SH-SY5Y (cell line): ENCODE results near the gene TBC1D10B.

Source experiments
- GATA2 ChIP-seq: IDR thresholded peaks from 2 replicates; pipeline ENCODE4 v1.6.1; 2011; ENCODE audit warnings: mild to moderate bottlenecking, low read depth, low read length
- GATA3 ChIP-seq: IDR thresholded peaks from 2 replicates; pipeline ENCODE4 v1.6.1; 2011; ENCODE audit warnings: low read depth, mild to moderate bottlenecking, low read length, moderate library complexity

Gene TBC1D10B, protein sequence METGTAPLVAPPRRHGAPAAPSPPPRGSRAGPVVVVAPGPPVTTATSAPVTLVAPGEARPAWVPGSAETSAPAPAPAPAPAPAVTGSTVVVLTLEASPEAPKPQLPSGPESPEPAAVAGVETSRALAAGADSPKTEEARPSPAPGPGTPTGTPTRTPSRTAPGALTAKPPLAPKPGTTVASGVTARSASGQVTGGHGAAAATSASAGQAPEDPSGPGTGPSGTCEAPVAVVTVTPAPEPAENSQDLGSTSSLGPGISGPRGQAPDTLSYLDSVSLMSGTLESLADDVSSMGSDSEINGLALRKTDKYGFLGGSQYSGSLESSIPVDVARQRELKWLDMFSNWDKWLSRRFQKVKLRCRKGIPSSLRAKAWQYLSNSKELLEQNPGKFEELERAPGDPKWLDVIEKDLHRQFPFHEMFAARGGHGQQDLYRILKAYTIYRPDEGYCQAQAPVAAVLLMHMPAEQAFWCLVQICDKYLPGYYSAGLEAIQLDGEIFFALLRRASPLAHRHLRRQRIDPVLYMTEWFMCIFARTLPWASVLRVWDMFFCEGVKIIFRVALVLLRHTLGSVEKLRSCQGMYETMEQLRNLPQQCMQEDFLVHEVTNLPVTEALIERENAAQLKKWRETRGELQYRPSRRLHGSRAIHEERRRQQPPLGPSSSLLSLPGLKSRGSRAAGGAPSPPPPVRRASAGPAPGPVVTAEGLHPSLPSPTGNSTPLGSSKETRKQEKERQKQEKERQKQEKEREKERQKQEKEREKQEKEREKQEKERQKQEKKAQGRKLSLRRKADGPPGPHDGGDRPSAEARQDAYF

DNA sequence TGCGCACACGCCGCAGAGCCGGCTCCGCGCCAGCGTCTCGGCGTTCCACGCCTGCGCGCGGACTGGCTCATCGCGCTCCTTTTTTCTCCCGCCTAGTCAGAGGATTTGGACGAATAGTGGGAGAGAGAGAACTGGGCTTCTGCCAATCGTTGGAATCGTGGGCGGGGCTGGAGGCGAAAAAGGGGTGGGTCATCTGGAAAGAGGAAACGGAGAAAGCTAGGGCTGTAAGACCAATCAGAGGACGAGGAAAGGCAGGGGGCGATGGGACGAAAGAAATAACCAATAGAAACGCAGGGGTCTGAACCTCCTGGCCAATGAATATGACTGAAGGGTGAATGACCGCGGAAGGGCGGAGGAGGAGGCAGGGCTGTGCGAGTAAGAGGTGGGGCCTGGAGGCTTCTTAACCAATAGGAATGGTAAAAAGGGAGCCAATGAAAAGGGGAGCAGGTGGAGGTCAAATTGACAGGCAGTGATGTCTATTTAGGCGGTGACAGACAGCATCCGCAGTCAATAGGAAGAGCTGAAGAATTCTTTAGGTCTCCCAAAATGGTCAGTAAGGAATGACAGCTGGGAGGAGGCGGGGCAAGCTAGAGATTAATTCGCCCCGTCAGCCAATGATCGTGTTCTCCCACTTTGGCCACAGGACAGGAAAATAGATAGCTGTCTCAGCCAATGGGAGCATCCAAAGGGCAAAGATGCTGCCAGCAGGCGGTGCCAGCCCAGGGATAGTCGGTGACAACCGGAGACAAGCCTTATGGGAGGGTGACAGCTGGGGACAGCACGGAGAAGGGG lies at the start of gene TBC1D10B:
TSS of gene TBC1D10B (minus strand) at position 39 of the 792 bp plus-strand sequence. CDS start 311 bp downstream, outside the sequence.
- no peak for TF ChIP-seq GATA2
- TF ChIP-seq GATA3: no peak

DNA sequence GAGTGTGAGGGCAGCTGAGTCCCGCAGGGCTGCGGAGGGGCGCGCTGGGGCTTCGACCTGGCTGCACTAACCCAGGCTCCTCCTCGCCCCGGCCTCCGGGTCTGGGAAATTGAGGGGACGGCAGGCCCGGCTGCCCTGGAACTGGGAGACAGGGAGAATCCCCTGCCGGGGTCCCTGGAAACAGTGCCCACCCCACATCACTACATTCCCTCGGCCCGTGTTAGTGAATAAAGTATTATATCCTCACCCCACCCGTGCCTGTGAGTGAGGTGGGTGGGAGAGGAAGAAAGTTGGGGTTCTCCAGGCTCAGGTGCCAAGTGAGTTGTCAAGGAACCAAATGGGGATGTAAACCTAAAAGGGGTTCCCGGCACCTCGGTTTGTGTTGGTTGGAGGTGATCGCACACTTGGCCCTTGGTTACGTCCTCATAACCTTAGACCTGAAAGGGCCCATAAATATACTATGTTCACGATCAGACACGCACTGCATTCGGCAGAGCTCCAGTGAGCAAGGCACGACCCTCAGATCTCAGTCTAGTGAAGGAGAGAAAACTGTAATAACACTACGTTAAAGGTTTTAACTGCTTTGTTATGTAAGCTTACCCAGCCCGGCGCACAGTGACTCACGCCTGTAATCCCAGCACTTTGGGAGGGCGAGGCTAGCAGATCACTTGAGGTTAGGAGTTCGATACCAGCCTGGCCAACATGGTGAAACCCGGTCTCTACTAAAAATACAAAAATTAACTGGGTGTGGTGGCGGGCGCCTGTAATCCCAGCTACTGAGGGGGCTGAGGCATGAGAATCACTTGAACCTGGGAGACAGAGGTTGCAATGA lies 48.3 kb upstream of the TBC1D10B start:
- TF ChIP-seq GATA3 (no peak), GATA2 (no peak)

DNA sequence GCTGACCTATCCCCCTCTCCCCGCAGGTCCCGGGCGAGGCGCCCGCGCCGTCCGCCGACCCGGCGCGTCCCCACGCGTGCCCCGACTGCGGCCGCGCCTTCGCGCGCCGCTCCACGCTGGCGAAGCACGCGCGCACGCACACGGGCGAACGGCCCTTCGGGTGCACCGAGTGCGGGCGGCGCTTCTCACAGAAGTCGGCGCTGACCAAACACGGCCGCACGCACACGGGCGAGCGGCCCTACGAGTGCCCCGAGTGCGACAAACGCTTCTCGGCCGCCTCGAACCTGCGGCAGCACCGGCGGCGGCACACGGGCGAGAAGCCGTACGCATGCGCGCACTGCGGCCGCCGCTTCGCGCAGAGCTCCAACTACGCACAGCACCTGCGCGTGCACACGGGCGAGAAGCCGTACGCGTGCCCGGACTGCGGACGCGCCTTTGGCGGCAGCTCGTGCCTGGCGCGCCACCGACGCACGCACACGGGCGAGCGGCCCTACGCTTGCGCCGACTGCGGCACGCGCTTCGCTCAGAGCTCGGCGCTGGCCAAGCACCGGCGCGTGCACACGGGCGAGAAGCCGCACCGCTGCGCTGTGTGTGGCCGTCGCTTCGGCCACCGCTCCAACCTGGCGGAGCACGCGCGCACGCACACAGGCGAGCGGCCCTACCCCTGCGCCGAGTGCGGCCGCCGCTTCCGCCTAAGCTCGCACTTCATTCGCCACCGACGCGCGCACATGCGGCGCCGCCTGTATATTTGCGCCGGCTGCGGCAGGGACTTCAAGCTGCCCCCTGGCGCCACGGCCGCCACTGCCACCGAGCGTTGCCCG lies 47.4 kb upstream of the TBC1D10B start:
- no peak for TF ChIP-seq GATA2
- TF ChIP-seq GATA3: no peak

DNA sequence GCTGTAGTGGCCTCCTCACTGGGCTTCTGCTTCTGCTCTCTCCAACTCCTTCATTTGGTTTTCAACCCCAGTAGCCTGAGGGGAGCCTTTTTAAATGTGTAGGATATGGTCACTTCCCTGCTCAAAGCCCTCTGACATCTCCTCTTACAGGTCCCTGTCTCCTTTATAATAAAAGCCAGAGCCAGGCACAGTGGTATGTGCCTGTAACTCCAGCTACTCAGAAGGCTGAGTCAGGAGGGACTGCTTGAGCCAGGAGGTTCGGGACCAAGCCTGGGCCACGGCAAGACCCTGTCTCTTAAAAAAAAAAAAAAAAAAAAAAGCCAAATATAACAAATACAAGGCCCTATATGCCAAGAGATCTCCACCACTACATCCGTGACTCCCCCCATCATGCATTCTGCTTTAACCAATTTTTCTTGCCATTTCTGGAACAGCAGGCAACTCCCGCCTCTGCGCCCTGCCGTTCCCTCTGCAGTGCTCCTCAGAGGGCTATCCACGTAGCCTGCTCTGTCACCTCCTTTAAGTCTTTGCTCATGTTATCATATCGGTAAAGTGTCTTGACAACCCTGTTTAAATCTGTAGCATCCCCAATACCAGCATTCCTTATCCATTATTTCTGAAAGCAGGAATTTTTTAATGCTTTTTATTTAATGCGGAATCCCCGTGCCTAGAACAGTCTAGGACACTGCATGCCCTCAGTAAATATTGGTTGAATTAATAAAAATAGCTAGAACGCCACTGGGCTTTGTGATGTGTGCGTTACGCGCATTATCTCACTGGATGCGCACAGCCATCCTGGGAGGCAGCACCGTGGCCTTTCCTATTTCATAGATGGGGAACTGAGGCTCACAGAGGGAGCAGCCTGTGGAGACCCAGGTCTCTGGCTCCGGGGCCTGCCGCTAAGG lies 46.6 kb upstream of the TBC1D10B start:
- TF ChIP-seq GATA2 (no peak), GATA3 (no peak)

DNA sequence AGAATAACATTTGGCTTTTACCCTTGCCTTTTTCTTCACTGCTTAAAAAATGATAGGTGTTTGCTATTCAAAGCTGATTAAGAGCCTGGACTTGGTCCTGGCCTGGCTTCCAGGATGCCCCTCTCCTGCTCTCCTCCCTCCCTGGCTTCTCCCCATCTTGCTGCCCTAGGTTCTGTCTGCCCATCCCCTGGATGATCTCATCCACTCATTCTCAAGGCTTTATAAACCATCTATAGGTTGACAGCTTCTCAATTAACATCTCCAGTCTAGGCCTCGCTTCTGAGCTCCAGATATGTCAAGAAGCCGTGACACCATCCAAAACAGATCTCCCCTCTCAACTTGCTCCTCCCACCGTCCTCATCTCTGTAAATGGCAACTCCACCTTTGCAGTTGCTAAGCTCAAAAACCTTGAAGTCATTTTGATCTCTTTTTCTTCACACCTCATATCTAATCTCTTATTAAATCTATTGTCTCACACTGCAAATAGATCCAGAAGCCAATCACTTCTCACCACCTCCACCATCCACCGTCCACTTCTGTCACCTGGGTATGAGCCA lies 45.8 kb upstream of the TBC1D10B start:
- TF ChIP-seq GATA3: no peak
- no peak for TF ChIP-seq GATA2

DNA sequence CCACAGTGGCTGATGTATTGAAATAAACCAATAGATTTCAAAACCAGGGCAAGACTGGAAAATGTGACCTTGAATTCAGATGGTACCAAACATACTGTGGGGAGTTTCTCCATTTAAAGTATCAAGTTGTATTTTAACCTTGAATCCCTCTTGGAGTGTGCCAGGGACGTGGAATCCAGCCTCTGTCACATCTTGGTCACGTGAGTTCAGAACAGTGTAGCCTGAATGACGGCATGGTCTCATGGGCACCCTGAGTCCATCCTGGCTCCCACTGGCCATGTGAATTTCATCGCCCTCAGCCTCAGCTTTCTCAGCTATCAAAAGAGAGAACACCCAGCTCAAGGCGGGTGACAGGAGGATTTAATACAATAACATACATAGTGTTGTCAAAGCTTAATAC lies 43.9 kb upstream of the TBC1D10B start:
- TF ChIP-seq GATA2 (no peak), GATA3 (no peak)

DNA sequence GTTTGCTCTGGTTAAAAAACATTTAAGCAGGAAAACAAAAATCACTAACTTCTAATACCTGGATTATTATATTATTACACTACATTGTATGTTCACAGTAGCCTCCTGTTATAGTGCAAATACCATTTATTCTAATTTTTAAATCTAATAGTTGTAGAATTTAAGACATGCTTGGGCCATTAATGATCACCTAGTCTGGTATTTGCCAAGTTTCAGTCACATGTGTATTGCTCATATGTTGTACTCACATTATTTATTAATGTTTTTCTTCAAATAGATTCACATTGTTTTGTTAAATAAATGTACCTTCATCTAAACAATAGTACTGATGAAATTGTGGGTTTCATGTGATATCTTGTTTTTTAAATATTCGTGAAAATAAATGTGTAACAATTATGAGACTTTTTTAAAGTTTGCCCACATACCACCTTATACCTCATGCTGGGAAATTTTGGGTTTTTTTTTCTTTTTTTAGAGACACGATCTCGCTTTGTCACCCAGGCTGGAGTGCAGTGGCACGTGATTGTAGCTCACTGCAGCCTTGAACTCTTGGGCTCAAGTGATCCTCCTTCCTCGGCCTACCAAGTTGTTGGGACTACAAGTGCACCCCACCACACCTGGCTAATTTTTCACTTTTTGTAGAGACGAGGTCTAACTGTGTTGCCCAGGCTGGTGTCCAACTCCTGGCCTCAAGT lies 43.0 kb upstream of the TBC1D10B start:
- TF ChIP-seq GATA2: no peak
- no peak for TF ChIP-seq GATA3

DNA sequence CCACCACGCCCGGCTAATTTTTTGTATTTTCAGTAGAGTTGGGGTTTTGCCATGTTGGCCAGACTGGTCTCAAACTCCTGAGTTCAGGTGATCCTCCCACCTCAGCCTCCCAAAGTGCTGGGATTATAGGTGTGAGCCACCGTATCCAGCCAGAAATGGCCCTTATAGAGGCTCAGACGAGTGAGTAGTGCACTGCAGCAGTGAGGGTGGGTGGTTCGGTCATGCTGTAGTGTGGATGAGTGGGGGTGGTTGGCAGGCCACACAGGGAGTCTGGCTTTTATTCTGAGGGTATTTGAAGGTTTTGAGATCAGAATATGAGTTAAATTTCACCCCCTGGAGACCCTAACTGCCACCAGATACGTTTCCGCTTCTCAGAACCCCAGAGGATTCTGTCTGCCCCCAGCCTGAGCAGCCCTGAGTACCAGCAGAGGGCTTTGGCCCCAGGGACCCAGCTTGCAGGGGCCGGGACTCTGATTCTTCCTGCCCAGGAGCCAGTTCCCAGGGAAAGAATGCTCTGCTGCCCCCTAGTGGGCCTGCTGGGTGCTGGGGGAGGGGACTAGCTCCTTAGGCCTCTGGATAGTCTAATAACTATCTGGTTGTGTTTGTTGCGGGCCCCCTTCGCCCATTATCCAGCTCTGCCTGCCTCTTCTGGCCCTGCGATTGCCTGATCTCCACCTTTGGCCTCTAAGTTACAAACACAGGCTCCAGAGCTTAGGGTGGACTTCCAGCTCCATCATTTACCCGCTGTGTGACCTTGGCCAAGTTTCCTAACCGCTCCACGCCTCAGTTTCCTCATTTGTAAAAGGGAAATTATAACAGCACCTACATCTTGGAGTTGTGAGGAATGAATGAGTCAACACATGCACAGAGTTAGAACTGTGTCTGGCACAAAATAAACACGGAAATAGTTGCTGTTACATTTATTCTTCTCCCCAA lies 39.1 kb upstream of the TBC1D10B start:
- TF ChIP-seq GATA3: no peak
- TF ChIP-seq GATA2: no peak

DNA sequence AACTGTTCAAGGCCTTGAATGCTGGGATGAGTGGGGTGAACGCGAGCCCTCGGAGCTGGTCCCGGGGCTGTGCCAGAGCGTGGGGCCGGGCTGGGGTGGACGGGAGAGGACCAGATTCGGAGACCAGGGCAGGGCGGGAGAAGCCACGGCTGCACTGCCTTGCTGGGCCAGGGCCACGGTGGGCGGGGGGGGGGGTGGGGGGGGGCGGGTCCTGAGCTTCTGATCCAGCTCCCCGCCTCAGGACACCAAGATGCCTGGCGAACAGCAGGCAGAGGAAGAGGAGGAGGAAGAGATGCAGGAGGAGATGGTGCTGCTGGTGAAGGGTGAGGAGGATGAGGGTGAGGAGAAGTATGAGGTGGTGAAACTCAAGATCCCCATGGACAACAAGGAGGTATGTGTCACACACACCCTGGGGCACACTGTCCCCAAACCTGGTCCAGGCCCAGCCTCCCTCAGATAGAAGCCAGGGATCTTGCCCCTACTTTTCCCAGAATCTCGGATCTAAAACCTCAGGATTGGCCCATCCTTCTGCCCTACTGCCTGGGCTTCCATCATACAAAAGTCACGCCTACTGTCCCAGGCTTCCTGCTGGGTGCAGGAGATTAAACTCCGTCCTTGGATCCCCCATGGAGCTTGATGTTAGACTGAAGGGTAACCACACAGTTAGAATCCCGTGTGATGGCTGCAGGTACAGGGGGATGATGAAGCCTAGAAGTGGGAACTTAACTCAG lies 37.7 kb upstream of the TBC1D10B start:
- no peak for TF ChIP-seq GATA2
- TF ChIP-seq GATA3: no peak
